GM19238 (cell line): ENCODE results near the gene TNPO2.

Source experiments
- DNase-seq: peaks from one replicate; pipeline ENCODE4 v3.0.0; 2011; ENCODE audit warnings: low spot score; ENCODE audit not compliant: insufficient read length

The TNPO2 gene

GRCh38 chr19:12676928-12677327, 46.8 kb downstream of the TNPO2 start:
- DNase-seq, result no peak

- DNase-seq, result peak; percentile 72
Measured at GRCh38 chr19:12676384-12676792, 47.3 kb downstream of the TNPO2 start.

GRCh38 chr19:12675940-12676339, 47.8 kb downstream of the TNPO2 start:
- DNase-seq, result no peak

DNA sequence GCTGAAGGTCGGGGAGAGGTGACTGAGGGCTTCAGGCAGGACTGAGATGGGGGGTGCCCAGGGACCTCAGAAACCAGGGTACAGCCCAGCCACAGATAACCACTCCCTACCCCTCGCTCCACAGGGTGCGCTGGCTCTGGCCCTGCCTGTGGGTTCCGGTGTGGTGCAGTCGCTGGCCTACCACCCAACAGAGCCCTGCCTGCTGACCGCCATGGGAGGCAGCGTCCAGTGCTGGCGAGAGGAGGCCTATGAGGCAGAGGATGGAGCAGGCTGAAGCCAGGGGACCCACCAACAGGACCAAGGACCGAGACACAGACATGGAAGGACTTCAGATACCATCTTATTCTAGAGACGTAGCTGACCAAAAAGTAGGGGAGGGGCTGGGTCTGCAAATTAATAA, 48.3 kb downstream of the TNPO2 start:
- no peak for DNase-seq

- no peak for DNase-seq
Measured at GRCh38 chr19:12672744-12673143, 51.0 kb downstream of the TNPO2 start.

- DNase-seq, result no peak
Measured at GRCh38 chr19:12670159-12670928, 53.4 kb downstream of the TNPO2 start.

DNA sequence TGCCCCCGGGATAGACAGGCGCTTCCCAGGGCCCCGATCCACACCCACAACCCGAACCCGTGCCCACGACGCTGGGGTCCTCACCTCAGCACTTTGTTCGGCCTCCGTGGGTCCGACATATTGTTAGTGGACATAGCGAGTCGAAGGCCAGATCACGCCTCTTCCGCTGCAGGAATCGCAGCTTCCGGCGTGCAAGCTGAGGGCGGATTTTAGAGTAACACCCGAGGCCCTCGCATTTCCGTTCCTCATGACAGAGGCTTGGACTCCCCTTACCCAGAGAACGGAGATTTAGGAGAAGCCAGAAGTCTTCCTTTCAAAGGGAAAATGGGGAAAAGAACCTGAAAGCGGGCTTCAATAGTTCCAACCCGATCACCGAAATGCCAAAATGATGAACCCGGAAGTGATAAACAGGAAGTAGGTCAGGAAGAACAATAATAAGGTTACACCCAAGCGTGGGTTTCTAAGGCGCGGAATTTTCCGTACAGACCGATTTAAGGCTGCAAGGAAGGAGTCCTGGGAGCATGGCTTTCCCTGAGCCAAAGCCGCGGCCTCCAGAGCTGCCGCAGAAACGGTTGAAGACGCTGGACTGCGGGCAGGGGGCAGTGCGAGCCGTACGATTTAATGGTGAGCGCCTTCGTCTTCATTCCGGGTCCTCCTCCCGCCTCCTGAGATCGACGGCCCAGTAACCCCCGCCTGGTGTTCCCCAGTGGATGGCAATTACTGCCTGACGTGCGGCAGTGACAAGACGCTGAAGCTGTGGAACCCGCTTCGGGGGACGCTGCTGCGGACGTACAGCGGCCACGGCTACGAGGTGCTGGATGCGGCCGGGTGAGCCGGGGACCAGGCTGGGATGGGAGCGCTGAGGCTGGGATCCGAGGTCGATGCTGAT, 54.2 kb downstream of the TNPO2 start:
- DNase-seq, result no peak

DNA sequence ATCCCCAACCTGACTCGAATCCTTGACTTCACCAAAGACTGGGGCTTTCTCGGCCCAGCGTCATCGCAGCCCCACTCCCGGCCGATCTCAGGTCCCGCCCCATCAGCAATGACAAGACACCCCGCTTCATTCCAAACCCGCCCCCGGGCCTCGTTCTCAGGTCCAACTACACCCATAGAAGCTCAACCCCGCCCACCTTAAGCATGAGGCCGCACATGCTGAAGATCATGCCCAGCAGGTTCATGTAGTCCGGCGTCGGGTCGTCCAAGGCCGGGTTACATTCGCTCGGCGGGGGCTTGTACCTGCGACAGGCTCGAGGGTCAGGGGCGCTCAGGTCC, 54.8 kb downstream of the TNPO2 start:
- DNase-seq, result no peak

DNA sequence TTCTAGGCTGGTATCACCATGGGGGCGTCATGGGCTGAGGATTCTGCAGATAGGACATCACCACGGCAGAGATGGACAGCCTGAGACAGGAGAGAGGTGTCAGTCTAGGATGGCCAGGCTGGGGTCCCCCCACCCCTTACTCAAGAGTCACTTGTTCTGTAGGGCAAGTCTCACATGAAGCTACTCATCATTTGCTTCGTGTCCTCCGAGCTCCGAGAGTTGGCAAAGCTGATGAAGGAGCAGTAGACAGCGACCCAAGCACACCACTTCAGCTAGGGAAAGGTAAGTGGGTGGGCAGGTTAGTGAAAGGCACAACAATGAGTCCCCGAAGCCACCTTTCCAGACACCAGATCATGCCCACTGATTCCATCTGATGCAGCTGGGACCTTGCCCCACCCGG, 55.4 kb downstream of the TNPO2 start:
- DNase-seq, result no peak

GRCh38 chr19:12667731-12668302, 55.9 kb downstream of the TNPO2 start:
- DNase-seq, result no peak

- peak; percentile 94 for DNase-seq
Measured at GRCh38 chr19:12666265-12667048, 57.3 kb downstream of the TNPO2 start, which contains the start of the genes MAN2B1 and WDR83. MAN2B1 (minus strand) TSS chr19:12666742; CDS start chr19:12666701, 41 bp downstream. WDR83 (plus strand) TSS chr19:12666807; CDS start chr19:12669791, 2,984 bp downstream.

DNA sequence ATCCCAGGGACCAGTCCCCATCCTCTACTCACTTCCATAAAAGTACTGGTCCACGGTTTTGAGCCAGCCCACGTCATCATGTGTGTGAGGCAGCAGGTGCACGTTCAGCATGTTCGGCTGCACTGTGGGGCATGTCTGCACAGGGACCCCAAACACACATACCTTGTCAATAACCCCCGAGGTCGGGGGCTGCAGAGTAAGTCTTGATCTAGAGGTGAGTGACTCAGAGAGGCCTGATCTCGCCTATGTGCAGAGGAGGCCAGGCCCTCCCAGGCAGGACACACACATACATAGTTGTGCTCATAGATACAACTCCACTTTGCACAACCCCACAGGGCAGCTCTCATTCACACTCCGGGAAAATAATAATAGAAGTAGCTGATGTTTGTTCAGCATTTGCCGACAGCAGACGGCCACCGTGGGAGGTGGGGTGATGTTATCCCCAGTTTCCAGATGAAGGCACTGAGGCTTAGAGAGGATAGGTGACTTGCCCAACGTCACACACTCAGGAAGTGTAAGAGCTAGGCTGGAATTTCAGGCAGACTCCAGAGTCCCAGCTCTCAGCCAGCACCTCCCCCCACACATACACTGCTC, 58.0 kb downstream of the TNPO2 start:
- DNase-seq, result no peak

GRCh38 chr19:12665281-12665573, 58.5 kb downstream of the TNPO2 start:
- peak; percentile 75 for DNase-seq

- DNase-seq, result no peak
Measured at GRCh38 chr19:12664406-12665280, 59.1 kb downstream of the TNPO2 start.

GRCh38 chr19:12660980-12661379, 62.8 kb downstream of the TNPO2 start:
- no peak for DNase-seq

- DNase-seq, result no peak
Measured at GRCh38 chr19:12657966-12658365, 65.8 kb downstream of the TNPO2 start.

GRCh38 chr19:12656899-12657571, 66.7 kb downstream of the TNPO2 start:
- DNase-seq, result no peak

DNA sequence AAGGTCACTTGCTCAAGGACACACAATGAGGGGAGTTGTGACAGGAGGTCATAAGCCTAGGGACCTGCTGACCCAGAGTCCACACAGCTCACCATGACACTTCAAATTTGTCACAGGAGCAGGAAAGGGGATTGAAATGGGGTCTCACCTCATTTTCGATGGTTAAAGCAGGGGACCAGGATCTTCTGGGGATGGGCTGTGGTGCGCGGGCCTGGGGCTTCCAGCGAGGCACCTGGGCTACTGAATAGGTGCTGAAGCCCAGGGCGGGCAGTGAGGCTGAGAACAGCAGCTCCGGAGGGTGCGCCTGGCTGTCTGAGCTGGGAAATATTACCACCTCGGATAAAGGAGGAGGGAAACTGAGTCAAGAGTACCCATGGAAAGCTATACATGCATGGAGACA, 68.2 kb downstream of the TNPO2 start:
- no peak for DNase-seq

DNA sequence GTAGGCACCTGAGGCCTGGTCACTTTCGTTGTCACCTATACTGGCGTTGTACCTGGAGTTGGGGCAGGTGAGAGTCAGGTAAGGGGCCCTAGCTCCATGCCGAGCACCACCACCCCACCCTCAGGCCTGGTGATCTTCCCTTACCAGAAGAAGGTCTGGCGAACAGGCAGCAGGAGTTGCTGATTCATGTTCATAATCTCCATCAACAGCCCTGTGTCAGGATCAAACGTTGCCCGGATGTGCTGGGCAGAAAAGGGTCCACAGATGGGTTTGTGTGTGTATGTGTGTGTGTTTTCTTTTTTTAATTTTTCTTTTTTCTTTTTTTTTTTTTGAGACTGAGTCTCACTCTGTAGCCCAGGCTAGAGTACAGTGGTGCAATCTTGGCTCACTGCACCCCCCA, 71.5 kb downstream of the TNPO2 start:
- no peak for DNase-seq

GRCh38 chr19:12649941-12650340, 73.8 kb downstream of the TNPO2 start:
- DNase-seq, result no peak
